Endothelial cell of hepatic sinusoid (primary cell): ENCODE measurements around the gene UBR7.

Experiments used
- in situ Hi-C: cut with HindIII; loops from 2 replicates; pipeline ENCODE4 v1.10.0; 2017; ENCODE audit warnings: low sequenced_read_pairs

Gene UBR7

DNA sequence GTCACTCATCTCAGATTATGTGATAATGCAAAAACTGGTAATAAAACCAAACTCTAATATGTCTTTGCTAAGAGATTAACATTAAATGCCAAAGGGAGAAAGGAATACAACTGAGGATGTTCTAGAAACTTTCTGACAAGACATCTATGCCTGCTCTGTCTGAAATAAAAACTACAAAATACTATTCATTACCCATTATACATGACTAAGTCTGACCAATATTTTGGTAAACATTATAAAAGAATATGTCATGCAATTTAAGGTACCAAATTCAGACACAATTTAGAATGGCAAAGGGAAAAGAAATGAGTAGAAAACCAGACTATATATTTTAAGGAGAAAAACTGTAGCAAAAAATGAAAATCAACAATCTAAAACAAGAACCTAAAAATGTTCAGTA lies 39.5 kb downstream of the UBR7 start:
- in situ Hi-C loops = no loop called here

DNA sequence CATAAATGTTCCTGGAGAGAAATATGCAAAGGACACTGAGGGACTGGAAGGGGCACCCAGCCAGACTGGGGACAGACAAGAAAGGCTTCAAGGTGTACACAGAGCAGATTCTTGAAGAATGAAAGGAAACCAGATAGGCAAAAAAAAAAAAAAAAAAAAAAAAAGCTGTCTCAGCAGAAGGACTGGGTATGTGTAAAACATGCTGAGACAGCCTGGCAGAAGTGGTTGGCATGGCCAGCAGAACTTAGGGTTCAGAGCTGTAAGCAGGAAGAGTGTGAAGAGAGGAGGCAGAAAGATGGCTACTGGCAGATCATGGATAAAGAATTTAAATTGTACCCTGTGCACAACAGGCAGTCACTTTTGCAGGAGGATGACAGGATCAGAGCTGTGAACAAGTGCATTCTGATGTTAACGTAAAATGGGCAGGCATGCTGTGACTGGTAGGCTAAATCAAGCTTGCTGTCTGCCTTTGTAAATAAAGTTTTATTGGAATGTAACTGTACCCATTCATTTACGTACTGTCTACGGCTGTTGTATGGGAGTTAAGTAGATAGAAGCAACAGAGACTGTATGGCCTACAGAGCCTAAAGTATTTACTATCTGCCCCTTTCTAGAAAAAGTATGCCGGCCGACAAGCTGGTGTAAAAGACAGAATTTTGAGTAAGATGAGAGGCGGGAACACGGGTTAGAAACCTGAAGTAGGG lies 42.2 kb downstream of the UBR7 start:
- in situ Hi-C loops = no loop called here

DNA sequence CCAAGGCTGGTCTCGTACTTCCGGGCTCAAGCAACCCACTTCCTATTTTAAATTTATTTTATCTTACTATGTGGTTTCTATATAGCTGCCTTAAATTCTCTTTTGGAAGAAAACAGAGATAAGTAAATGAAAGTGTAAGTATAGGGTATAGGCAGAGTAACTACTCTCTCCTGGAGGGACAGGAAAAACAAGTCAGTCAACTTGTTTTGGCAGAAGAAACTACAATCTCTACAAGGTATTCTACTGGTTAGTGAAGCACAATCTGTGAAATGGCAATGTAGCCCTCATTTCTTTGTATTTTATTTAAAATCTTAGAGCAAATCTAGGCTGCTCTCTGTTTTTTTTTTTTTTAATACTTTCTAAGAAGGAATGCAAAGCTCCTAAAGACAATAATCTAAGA lies 55.4 kb downstream of the UBR7 start:
- in situ Hi-C loops = no loop called here

DNA sequence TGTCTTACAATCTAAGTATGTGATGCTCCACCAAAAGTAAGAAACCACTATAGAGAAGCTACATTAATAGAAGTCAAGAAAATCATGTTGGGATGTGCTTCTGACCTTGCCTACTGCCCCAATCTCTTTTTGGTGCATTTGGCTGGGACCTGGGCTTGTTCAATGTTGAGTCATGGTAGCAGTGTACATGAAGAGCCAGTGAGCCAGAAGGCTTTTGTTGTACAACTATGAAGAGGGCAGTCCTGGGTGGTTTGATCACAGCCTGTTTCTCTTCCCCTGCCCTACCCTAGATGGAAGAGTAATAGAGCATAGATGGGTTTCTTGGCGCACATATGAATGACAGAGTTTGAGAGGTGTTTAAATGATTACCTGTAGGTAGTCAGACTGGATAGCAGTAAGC lies 56.4 kb downstream of the UBR7 start:
- in situ Hi-C loops = no loop called here

DNA sequence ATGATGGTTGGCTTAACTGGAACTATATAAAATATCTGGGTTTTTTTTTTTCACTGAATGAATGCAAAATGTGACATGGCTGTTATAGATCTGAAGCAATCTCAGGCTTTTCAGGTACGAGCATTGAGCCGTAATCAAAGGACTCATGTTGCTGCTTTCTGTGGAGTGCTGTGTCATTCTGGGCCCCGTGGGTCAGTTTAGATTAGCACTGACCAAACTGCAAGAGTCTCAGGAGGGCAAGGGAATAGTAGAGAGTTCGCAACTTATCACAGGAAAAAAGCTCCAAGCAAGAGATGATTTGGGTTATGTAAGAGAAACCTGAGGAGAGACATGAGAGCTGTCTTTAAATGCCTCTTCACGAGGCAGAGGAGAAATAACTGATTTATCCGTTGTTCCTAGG lies 59.1 kb downstream of the UBR7 start:
- in situ Hi-C loops = no loop called here

DNA sequence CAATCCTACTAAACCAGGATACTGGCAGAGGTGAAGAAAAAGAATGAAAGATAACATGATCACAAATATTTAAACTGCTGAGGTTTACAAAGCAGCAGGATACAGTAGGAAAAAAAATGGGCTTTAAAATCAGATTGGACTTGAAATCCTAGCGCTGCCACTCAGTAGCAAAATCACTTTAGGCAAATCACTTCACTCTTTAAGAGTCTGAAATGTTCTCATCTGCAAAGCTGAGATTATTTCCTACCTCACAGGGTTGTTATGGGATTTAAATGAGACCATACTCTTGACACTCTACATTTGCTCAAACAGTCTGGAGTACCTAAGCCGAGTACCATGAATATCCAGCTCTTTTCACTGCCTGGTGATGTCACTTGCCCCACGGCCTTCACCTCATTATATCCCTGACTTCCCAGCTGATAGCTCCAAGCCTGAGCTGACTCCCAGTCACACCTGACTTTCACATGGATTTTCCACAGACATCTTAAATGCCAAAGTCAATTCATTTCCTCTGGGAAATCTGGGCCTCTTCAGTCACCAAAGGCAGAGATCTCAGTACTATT lies 60.2 kb downstream of the UBR7 start:
- in situ Hi-C loops = no loop called here

DNA sequence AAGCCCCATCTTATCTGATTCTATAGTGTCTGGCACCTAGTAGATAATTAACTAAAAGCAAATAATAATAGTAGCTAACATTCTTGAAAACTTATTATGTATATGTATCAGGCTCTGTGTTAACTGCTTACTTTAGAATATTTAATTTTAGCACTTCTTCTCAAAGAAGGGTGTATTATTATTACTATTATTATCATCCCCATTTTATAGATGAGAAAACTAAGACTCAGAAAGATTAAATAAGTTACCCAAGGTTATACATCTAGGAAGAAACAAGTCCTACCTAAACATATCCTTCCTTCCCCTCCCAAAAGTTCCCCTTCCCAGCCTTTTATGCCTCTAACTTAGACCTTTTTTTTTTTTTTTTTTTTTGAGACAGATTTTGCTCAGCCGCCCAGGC lies 61.4 kb downstream of the UBR7 start:
- in situ Hi-C loops = no loop called here

DNA sequence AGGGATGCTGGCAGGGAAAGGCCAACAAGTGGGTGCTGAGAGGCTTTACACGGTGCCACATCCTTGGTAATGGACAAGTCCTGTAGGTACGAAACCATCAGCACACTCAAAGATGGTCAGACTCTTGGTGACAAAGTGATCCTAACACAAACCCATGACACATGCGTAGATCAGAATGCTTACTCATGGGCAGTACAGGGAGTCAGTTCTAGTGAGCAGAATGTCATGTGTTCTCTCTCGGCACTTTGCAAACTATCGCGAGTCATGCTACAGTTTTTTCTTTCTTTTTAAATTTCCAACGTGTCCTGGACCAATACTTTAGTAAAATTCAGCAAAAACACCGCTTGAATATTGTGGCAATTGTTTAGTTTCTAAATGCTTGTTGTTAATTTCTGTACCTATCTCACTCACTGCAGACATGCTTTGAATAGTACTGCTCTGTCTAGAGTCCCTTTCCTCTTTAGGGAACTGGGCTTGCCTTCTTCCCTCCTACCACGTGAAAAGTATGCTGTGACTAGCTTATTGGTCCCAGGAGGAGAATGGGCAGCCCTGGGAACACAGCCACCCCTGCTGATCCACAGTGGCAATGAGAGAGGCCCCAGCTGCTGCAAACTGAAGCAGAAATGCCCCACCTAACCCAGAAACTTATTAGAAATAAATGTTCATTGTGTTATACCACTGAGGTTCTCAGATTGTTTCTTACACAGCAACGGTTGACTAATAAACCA lies 62.4 kb downstream of the UBR7 start:
- in situ Hi-C loops = no loop called here

DNA sequence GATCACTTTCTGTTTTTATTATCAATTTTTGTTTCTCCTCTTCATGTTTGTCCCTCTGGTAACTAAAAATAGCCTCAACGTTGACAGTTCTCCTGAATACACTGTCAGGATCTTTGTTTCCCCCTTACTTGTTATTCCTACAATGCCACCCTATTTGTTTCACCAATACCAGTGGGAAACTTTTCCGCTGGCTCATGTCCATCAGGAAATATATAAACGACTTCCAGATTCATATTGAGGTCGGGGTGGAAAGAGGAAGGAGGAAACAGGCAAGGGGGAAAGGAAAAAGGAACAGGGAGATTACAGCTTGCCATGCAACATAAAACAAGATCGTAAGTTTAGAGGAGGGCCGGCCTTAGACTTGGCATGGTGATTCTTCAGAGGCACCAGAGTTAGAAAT lies 64.1 kb downstream of the UBR7 start:
- in situ Hi-C loops = no loop called here

DNA sequence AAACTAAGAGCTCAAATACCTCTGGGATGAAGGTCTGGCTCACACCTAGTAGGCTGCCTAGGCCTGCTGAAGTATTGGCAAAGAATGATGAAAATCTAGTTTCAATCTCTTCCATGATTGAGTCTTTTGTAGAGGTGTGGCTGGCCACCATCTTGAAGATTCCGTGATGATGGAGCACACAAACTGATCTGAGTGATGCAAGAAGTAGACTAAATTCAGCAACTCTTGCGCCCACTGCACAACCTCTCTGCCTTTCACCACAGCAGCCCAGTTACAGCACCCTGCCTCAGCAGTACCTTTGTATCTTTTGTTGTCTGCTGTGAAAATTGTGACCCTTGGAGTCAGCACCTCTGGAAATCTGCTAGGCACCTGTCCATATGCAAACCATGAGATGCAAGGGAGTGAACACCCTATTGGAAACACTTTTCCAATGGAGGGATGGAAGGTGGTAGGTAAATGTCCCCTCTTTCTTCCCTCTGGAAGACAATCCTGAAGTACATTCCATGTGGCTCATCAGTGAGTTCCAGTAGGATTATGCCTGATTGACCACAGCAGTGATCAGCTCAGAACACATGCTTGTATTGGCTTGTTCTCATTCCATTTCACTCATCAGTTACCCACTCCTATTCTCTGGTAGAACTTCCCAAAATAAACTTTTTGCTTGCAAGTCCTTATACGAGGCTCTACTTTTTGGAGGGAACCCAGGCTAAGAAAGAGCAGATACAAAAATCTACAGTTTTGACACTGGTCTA lies 67.2 kb downstream of the UBR7 start:
- in situ Hi-C loops = no loop called here

DNA sequence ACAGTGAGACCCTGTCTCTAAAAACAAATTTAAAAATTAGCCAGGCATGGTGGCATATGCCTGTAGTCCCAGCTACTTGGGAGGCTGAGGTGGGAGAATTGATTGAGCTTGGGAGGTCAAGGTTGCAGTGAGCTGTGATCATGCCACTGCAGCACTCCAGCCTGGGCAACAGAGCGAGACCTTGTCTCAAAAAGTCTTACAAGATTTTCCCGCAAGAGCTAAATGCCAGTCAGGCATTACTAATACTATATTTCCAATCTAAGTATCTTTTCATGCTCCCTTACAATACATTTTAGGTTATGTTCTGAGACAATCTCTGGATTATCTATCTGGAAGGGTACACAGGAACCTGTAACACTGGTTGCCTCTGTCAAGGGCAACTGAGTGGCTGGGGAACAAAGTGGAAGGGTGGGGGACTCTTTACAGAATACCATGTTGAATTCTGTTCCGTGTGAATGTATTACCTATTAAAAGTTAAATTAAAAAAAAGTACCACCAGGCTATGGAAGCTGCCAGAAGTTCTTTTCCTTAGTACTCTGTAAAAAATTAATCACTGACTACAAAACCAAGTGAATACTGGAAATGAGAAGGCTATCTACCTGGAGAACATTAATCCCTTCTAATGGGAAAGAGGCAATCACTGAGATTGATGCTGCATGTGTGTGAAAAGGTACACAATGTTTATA lies 69.1 kb downstream of the UBR7 start:
- in situ Hi-C loops = no loop called here
